Measurements from ENCODE around the gene BCL2L1. TPM values are rescaled to one million over a fixed set of nuclear protein-coding genes. Genes with fewer than 3 reads are reported as not detected.

Gene BCL2L1
- 1.2 and 6.4 TPM in 2 replicates for polyA plus RNA-seq

GRCh38 chr20:31722257-31723068 is at the start of gene BCL2L1:
TSS of gene BCL2L1 (minus strand) at chr20:31722868. CDS start at chr20:31722218, 650 bp downstream.

GRCh38 chr20:31738729-31739549 is 16.3 kb upstream of the BCL2L1 start, which contains the start of gene TPX2:
TSS of gene TPX2 (plus strand) at chr20:31739290. CDS start at chr20:31757477, 18,187 bp downstream.

GRCh38 chr20:31637660-31638059 is 85.0 kb downstream of the BCL2L1 start, which contains the start of gene COX4I2:
TSS of gene COX4I2 (plus strand) at chr20:31637912. CDS start at chr20:31639018, 1,106 bp downstream.

Other genes with a start within 250 kb of the BCL2L1 start
- not detected in 2 replicates for gene DEFB124, start 247.7 kb downstream of the BCL2L1 start, polyA plus RNA-seq
- gene REM1, start 247.6 kb downstream of the BCL2L1 start, polyA plus RNA-seq, result not detected in 2 replicates
- gene HM13, start 208.4 kb downstream of the BCL2L1 start, polyA plus RNA-seq, result 20.3 and 27.0 TPM in 2 replicates
- 0.41 and 0.75 TPM in 2 replicates for gene ID1, start 117.6 kb downstream of the BCL2L1 start, polyA plus RNA-seq
- 1.9 TPM in 1 of 2 replicates, not detected in the other for gene COX4I2, start 85.0 kb downstream of the BCL2L1 start, polyA plus RNA-seq
- 18.5 and 20.4 TPM in 2 replicates for gene TPX2, start 16.4 kb upstream of the BCL2L1 start, polyA plus RNA-seq
- not detected in 2 replicates for gene MYLK2, start 96.5 kb upstream of the BCL2L1 start, polyA plus RNA-seq
- gene FOXS1, start 122.7 kb upstream of the BCL2L1 start, polyA plus RNA-seq, result not detected in 2 replicates
- not detected in 2 replicates for gene DUSP15, start 147.7 kb upstream of the BCL2L1 start, polyA plus RNA-seq
- 0.14 TPM in 1 of 2 replicates, not detected in the other for gene TTLL9, start 147.8 kb upstream of the BCL2L1 start, polyA plus RNA-seq
- gene PDRG1, start 229.2 kb upstream of the BCL2L1 start, polyA plus RNA-seq, result 26.0 and 32.6 TPM in 2 replicates
- 0.04 and 0.35 TPM in 2 replicates for gene XKR7, start 245.3 kb upstream of the BCL2L1 start, polyA plus RNA-seq

Measured in Purkinje cell (primary cell).